NCI-H2227 (cell line): ENCODE results near the gene AP1B1.

Experiments
- DNase-seq: peaks from one replicate; lab custom pipeline; 2025; ENCODE audit not compliant: unreplicated experiment; lab: John Stamatoyannopoulos, UW

Gene AP1B1

DNA sequence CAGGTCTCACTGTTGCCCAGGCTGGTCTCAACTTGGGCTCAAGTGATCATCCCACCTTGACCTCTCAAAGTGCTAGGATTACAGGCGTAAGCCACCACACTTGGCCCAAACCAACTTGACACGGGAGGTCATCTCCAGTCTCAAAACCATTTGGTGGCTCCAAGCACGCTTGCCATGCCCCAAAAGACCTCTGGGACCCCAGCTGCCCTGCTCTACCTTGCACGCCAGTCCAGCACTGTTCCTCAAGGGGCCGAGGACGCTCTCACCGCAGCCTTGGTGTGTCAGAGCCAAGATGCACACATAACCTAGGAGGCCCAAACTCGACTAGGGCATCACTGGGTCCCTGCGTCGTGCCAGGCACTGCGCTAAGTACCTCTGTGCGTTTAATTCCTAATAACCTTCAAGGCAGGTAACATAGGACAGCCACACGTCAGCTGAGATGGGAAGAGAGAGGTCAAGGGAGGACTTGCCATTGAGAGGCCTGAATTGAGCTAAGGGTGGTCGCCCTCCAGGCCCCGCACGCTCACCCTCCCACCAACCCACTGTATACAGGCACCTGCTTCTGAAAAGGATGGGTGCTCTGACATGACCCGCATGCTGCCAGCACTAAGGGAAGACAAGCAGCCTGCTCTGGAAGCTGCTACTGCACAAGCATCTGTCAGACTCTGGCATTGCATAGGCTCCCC, 86.5 kb downstream of the AP1B1 start:
- no peak for DNase-seq

DNA sequence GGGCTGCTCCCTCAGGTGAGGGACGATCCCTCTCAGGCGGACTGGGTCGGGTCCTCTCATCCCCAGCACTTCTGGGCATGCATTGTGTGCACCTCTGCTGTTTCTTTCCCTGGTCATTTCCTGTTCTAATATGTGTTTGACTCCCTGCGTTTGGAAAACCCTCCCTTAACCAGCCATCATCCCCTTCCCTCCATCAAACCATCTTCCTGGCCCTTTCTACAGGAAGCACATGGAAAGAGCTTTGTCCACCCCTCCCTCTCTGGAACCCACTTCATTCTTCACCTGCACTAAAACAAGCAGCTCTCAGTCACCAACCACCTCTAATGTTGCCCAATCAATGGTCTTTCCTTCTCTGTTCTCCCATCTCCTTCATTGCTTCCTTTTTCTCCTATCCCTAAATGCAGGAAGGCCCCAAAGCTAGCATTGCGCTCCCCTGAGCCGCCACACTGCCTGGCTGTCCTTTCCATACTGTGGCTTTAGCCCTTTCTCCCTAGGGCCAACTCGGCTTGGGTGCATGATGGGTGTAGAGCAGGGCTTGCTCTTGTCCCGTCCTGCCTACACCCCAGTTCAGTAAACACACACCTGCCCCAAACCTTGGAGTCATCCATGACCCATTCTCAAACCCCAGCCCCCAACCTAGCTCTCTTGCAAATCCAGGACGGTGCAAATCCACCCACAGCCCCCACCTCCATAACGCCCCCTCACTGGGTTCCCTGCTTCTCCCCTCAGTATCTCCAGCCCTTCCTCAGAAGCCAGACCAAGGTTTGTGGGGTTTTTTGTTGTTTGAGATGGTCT, 87.4 kb downstream of the AP1B1 start:
- no peak for DNase-seq

DNA sequence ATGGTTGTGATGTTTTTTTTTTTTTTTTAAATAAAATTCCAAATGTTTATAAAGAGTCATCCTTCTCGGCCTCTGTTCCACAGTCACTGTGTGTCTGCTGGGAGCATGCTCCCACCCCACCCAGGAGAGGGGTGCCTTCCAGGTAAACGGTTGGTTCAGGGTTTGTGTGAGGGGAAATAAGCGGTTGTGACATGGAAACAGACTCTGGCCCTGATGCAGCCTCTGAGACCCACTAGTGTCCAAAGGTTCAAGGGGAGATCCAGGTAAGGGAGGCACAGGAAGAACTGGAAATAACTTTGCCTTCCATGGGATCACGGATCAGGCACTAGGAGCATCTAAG, 87.9 kb downstream of the AP1B1 start:
- DNase-seq, result no peak

DNA sequence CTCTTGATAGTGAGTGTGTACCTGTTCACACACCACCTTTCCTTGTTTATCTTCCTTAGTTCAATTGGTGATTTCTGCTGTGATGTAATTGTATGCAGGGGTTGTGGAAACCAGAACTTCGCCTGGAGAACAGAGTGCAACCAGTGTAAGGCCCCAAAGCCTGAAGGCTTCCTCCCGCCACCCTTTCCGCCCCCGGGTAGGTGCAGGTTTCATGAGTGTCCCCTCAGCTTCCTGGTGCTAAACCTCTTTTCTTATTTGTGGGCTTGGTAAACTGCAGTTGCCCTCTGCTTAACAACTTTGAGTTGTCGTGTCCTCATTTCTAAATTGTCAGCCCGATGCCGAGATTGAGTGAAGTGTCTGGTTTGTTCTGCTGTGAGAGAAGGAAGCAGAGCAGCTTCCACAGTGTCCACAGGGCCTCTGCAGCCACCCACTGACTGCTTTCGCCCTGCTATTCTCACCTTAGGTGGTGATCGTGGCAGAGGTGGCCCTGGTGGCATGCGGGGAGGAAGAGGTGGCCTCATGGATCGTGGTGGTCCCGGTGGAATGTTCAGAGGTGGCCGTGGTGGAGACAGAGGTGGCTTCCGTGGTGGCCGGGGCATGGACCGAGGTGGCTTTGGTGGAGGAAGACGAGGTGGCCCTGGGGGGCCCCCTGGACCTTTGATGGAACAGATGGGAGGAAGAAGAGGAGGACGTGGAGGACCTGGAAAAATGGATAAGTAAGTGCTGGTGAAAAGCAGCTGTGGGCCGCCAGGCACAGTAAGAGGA, 89.1 kb downstream of the AP1B1 start:
- no peak for DNase-seq

DNA sequence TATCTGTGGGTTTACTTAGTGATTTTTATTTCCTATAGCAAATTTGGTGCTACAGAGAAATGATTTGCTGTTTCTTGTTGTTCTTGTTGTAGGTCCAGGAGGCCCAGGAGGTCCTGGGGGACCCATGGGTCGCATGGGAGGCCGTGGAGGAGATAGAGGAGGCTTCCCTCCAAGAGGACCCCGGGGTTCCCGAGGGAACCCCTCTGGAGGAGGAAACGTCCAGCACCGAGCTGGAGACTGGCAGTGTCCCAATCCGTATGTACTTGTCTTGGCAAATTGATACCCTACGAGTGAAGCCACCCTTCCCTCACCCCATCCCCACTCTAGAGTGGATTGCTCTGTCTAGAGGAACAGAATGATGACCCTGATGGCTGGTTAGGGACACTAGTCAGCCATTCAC, 89.7 kb downstream of the AP1B1 start:
- no peak for DNase-seq

DNA sequence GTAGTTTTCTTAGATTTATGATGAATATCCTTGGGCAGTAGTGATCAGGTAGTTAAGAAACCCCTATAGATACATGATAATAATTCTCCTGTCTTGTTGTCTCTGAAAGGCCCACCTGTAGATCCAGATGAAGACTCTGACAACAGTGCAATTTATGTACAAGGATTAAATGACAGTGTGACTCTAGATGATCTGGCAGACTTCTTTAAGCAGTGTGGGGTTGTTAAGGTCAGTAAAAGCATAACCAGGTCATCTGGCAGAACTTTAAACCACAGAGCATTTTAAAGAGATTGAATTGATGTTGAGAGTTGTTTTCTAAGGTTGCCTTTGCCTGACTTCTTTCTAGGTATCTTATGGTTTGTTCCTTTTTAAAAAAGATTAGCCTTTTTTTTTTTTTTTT, 96.0 kb downstream of the AP1B1 start:
- DNase-seq, result no peak

DNA sequence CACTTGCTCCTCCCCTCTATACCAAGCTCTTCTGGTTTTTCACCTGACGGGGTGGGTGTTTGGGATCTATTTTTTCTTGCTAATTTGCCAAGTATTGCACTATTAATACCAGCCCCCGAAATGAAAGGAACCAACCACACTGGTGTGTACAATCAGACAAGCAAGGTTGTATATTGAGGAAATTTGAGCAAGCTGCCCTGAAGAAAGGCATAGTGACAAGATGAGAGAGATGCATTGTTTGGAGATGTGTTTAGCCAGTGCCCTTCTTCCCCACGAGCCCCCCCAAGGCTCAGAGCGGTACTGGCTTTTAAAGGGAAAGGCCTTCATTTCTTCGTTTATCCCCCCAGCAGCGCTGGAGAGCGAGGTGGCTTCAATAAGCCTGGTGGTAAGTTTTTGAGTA, 97.2 kb downstream of the AP1B1 start:
- no peak for DNase-seq

DNA sequence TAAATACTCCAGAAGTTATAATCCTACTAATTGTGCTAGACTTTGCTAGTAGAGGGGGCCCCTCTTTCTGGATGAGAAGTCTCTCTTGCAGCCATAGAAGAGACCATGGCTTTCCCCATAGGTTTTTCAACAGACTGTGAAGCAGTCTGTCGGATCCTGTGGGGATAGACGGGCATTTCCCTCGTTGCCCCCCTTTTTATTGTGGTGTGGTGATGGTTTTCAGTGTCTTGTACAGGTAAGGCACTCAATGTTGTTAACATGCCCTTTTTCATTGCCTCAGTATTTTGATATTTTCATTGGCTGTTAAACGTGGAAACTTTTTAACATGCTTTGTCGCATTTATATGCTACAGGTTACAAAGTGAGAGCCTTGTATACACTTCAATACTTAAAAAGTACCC, 98.3 kb downstream of the AP1B1 start:
- no peak for DNase-seq

DNA sequence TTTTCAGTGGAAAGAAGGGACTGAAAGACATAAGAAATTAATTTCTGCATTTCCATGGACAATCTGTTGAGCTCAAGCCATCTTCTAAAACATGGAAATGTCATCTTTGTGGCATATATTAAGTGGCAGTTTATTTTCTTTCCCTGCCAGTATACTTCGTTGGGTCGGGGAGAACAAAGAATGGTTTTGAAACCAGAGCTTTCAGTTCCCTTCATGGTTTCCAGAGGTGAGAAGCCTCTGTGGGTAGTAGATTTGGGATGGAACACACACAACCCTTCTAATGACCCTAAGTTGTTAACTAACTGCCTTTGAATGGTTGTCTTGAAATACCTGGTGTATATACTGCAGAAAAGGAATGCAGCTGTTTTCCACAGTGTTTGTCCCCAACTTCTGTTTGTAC, 99.5 kb downstream of the AP1B1 start:
- DNase-seq, result no peak

DNA sequence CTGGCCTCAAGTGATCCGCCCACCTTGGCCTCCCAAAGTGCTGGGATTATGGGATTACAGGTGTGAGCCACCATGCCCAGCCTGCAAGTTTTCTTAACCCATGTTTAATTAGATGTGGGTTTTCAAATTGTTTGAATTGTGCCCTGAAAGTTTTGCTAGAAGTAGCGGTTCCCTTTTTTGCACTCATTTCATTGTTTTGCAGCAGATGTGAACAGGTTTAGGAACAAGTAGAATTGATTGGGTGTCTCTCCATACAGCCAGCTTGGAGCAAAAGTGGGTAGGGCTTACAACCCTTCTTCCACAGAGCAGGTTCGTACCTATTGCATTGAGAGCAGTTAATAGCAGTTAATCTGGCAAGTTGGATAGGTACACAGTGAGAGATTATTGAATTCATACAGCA, 104.2 kb downstream of the AP1B1 start:
- DNase-seq, result no peak

DNA sequence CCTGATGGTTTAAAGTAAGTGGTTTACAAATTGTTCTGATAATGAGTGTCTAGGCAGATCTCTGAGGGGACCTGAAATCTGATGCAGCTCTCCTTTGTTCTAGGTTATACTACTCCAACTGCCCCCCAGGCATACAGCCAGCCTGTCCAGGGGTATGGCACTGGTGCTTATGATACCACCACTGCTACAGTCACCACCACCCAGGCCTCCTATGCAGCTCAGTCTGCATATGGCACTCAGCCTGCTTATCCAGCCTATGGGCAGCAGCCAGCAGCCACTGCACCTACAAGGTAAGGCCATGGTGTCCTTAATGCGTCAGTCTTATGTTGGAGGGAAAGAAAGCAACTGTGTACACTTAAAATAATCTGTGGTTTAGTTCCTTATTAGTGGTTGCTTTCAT, 110.4 kb downstream of the AP1B1 start:
- no peak for DNase-seq
